Pons (tissue), 1 donor: Measurements from ENCODE around the gene ARL15.
"Not testable (repeated sequence)": the region's sequence is repeated elsewhere in the genome, so short reads cannot be mapped to it uniquely, and the experiment has no call there.

Experiments used
- DNase-seq: peaks from one replicate; pipeline ENCODE4 v3.0.0-alpha.2; 2016; ENCODE audit warnings: low spot score

Gene ARL15

DNA sequence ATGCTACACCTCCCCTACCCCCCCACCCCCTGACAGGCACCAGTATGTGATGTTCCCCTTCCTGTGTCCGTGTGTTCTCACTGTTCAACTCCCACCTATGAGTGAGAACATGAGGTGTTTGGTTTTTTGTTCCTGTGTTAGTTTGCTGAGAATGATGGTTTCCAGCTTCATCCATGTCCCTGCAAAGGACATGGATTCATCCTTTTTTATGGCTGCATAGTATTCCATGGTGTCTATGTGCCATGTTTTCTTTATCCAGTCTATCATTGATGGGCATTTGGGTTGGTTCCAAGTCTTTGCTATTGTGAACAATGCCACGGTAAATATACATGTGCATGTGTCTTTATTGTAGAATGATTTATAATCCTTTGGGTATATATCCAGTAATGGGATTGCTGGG lies 328.1 kb downstream of the ARL15 start:
- DNase-seq = not testable (repeated sequence)

DNA sequence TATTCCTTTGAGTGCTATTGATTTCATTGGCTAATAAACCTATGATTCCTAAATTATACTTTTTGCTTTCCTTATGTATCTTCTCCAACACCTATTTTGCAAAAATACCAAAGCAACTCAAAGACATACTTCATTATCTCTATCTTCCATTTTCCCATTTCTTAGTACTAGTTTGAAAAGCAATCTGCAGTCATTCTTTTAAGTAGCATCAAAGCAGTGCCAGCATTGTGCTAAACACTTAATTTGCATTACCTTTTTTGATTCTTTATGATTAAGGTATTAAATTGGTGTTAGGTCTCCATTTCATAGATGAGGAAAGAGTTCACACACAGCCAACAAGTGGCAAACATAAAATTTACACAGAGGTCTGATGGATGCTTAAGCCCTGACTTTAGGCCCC lies 330.3 kb downstream of the ARL15 start:
- DNase-seq = no peak

DNA sequence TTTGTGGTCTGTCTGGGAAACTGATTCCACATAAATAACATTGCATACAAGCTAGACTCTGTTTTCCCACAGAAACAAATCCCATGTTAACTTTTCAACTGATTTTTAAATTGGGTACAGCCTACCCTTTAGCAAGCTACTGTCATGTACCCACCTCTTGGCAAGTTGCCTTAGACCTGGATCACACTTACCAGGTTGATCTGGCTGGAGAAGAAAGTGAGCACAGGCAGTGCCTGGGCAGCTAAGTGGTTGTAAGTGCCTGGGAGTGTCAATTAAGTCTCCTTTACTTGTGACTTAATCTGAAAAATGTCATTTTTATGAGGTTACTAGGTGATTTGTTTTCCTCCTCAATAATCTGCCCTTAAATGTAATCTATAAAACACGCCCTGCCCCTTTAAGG lies 336.4 kb downstream of the ARL15 start:
- DNase-seq = no peak

- DNase-seq = no peak
These were observed 338.1 kb downstream of the ARL15 start for GRCh38 chr5:53972314-53972713.

DNA sequence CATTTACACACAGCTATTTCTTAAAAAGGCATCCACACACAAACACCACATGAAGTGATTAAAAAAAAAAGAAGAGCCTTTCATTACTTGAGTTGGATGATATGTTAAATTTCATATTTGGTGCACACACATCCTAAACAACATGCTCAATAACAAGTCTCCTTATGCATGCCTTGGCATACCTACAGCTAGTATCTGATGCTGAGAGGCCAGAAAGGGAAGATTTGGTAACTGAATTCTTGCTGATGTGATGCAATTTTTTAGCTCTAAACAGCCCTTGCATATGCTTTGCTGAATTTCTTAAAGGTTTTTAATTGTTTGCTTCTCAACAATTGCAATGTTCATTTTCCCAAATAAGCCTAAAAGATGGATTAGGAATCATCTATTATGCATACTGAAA lies 338.8 kb downstream of the ARL15 start:
- DNase-seq = no peak

DNA sequence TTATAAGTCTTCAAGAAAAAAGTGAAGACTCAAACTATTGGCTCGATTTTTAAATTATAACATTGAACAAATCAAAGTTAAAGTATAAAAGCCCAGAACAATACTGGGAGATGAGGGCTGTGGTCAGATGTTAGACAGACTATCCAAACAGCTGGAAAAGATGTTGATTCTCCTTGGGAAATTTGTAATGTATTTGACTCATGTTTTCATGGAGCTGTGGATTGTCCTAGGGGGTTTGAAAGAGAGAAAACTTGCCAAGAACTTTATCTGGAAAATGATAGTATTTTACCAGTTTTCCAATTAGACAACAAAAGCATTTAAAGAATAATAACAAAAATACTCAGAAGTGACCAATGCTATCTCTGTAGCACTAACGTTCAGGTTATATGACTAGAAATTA lies 339.2 kb downstream of the ARL15 start:
- DNase-seq = no peak

DNA sequence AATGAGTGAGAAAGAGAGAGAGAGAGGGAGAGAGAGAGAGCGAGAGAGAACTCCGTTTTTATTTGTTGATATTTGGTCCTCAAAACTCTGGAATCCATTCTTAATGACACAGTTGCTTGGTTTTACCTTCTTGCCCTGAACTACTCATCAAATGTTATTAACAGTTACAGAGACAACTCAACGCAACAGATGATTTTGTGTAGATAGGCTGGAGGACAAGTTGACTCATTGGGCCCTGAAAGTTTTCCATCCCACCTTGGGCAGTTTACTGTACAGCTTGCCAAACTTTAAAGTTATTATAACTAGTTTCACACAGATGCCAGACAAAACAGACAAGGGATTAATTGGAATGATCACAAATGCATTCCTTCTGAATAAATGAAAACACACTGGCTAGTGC lies 339.9 kb downstream of the ARL15 start:
- DNase-seq = no peak

GRCh38 chr5:53969176-53969730 lies 341.1 kb downstream of the ARL15 start:
- no peak for DNase-seq

GRCh38 chr5:53965459-53965858 lies 344.9 kb downstream of the ARL15 start:
- DNase-seq = no peak

- DNase-seq = no peak
These were observed 346.4 kb downstream of the ARL15 start for GRCh38 chr5:53963958-53964357.

GRCh38 chr5:53962306-53962705 lies 348.1 kb downstream of the ARL15 start:
- DNase-seq = no peak

- no peak for DNase-seq
These were observed 353.7 kb downstream of the ARL15 start for GRCh38 chr5:53956632-53957031.

GRCh38 chr5:53956196-53956595 lies 354.2 kb downstream of the ARL15 start:
- no peak for DNase-seq

DNA sequence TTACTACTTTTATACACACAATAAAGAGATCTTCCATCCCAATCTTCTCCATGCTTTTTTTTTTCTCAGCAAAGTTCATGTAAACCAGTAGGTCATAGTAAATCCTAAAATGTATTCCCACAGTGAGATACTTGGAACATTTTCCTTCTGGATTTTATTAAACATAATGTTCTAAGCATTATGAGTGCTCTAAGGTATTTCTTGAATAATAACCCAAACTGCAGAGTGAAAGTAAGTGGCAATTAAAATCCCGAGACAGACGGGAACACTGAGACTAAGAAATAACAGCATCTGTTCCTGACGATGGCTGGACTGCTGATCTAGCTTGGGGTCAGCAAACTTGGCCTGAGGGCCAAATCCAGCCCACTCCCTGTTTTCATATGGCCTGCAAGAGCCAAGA lies 359.8 kb downstream of the ARL15 start:
- no peak for DNase-seq

DNA sequence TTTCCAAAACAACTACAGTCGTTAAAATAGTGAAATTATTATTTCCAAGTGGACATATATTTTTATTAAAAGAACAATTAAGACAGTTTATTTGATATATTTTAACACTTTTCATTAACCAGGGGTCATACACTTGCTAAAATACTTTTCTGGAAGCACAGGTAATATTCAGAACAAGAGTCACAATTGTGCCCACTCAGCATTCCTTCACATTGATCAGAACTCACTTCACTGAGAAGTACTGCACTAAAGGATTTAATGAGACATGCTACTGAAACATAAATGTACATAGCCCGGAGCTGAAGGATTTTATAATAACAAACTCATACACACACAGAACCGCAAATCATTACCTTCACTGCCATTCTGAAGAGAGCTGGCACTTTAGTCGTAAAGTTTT lies 361.8 kb downstream of the ARL15 start:
- no peak for DNase-seq

- no peak for DNase-seq
These were observed 363.8 kb downstream of the ARL15 start for GRCh38 chr5:53946405-53947100.

- no peak for DNase-seq
These were observed 365.4 kb downstream of the ARL15 start for GRCh38 chr5:53944981-53945380.

DNA sequence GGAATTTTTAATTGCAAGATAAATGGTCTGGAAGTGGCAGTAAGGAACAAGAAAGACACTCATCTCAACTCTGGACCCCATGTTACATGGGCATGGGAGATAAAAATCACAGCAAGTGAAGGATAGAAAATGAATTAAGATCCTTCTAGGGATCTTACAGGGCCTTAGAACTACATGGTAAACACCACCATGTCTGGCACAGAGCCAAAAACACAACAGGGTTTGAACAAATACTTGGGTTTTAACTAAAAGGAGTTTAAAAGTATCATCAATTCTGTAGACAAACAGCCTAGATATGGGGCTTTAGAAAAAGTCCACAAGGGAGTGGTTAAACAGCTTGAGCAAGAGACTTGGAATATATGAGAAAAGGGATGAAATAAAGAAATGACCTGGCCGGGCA lies 366.4 kb downstream of the ARL15 start:
- DNase-seq = no peak

GRCh38 chr5:53942724-53943123 lies 367.6 kb downstream of the ARL15 start:
- DNase-seq = no peak

DNA sequence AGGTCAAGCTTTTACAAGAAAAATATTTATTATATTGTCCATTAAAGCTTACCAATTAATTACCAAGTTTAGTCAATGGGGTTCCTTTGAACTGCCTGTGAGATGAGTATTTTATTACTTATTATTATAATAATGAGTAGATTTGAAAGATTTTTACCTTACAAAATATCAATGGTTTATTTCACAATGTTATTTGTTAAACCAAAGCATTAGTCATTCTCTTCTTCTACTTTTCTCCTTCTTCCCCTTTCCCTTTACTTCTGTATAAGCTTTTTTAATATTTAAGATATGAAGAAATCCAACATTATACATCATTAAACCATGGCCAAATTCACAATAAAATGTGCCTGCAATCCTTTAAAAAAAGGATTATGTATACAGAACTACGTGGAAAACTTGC lies 369.5 kb downstream of the ARL15 start:
- no peak for DNase-seq

GRCh38 chr5:53937467-53937866 lies 372.9 kb downstream of the ARL15 start:
- DNase-seq = no peak

- DNase-seq = no peak
These were observed 373.7 kb downstream of the ARL15 start for GRCh38 chr5:53936481-53937352.

DNA sequence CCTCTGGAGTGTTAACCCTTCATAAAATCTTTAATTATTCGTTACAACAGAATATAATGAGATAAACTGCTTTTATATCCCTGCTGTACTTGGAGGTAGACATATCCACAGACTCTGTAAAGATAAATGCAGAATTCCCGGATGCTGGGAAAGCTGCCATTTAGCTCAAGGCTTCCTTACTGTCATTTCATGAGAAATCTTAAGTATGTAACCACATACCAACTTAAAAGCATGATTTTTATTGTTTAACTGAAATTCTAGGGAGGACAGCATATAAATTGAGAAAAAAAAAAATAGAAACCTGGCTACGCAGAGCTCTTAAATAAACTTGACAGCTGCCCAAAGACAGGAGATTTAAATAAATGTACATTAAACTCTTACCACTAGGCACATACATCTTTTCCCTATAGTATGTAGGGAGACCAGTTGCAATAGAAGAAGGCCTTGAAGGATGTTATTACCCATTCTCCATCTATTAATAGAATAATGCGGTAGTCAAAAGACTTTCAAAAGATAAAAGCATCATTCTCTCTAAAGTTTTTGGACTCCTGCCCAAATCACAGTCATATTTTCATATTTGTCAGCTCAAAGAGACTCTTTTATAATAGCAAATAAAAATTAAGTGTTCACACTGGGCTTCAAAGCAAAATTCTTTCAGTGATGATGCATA lies 376.1 kb downstream of the ARL15 start:
- no peak for DNase-seq
